GM23338 (cell line): ENCODE results near the gene LUC7L2. TPM values are rescaled to one million over a fixed set of nuclear protein-coding genes. Genes with fewer than 3 reads are reported as not detected.
"Not testable (repeated sequence)": the region's sequence is repeated elsewhere in the genome, so short reads cannot be mapped to it uniquely, and the experiment has no call there.

Experiments
- ATAC-seq: fragments of 200-7000 bp; cut with Tn5 transposase; 3 replicates; pipeline ENCODE4 v1.9.1; 2020
- DNase-seq: peaks from one replicate; pipeline ENCODE4 v3.0.0-alpha.2; 2015; ENCODE audit warnings: low spot score
- H2AFZ ChIP-seq: fragments of 200-600 bp; sonication (generic); 2 replicates; pipeline ENCODE4 v1.8.0; 2016; ENCODE audit warnings: antibody characterized with exemption, mild to moderate bottlenecking, moderate library complexity
- H3F3A ChIP-seq: fragments of 200-600 bp; sonication (generic); replicated peaks from 2 replicates; pipeline ENCODE4 v1.8.0; 2017; ENCODE audit warnings: antibody characterized with exemption, mixed run types, low read depth
- H3K27ac ChIP-seq: fragments of 200-600 bp; sonication (generic); 2 replicates; pipeline ENCODE4 v1.6.1; 2016; ENCODE audit warnings: low read depth
- H3K27me3 ChIP-seq: fragments of 200-600 bp; sonication (generic); 2 replicates; pipeline ENCODE4 v1.8.0; 2016; ENCODE audit warnings: mild to moderate bottlenecking, mixed run types, moderate library complexity; ENCODE audit not compliant: insufficient read depth
- H3K36me3 ChIP-seq: fragments of 200-600 bp; sonication (generic); 2 replicates; pipeline ENCODE4 v1.8.0; 2016; ENCODE audit warnings: mild to moderate bottlenecking; ENCODE audit not compliant: insufficient read depth
- H3K4me1 ChIP-seq: fragments of 200-600 bp; sonication (generic); 2 replicates; pipeline ENCODE4 v1.8.0; 2016; ENCODE audit warnings: mild to moderate bottlenecking, moderate library complexity; ENCODE audit not compliant: insufficient read depth
- H3K4me2 ChIP-seq: fragments of 200-600 bp; sonication (generic); 2 replicates; pipeline ENCODE4 v1.7.1; 2017; ENCODE audit warnings: mixed run types
- H3K4me3 ChIP-seq: fragments of 200-600 bp; sonication (generic); 2 replicates; pipeline ENCODE4 v1.6.1; 2016; ENCODE audit warnings: mixed run types
- H3K79me2 ChIP-seq: fragments of 200-600 bp; sonication (generic); replicated peaks from 2 replicates; pipeline ENCODE4 v1.8.0; 2017; ENCODE audit warnings: mild to moderate bottlenecking; ENCODE audit not compliant: insufficient read depth
- H3K9me2 ChIP-seq: fragments of 200-600 bp; sonication (generic); 2 replicates; pipeline ENCODE4 v1.8.0; 2017; ENCODE audit not compliant: insufficient read depth
- H4K20me1 ChIP-seq: fragments of 200-600 bp; sonication (generic); replicated peaks from 2 replicates; pipeline ENCODE4 v1.8.0; 2017; ENCODE audit warnings: mild to moderate bottlenecking; ENCODE audit not compliant: insufficient read depth
- H3K27ac Mint-ChIP-seq: 2 replicates; pipeline ENCODE4 v1.8.0; 2020; ENCODE audit warnings: inconsistent platforms, mild to moderate bottlenecking, moderate library complexity, mixed read lengths
- H3K27me3 Mint-ChIP-seq: 3 replicates; pipeline ENCODE4 v1.8.0; 2022; ENCODE audit warnings: low read depth, mild to moderate bottlenecking, moderate library complexity, mixed read lengths, inconsistent platforms; ENCODE audit not compliant: insufficient read depth, poor library complexity
- H3K36me3 Mint-ChIP-seq: 3 replicates; pipeline ENCODE4 v1.8.0; 2021; ENCODE audit warnings: low read depth, mild to moderate bottlenecking, inconsistent platforms, moderate library complexity, mixed read lengths
- H3K4me1 Mint-ChIP-seq: 3 replicates; pipeline ENCODE4 v1.8.0; 2020; ENCODE audit warnings: mild to moderate bottlenecking, inconsistent platforms, mixed read lengths
- H3K4me3 Mint-ChIP-seq: 3 replicates; pipeline ENCODE4 v1.8.0; 2021; ENCODE audit warnings: moderate library complexity, mild to moderate bottlenecking, inconsistent platforms, mixed read lengths
- H3K9me3 Mint-ChIP-seq: 3 replicates; pipeline ENCODE4 v1.8.0; 2020; ENCODE audit warnings: moderate library complexity, mild to moderate bottlenecking, inconsistent platforms, mixed read lengths
- CREB1 ChIP-seq: fragments of 250-450 bp; sonication (Bioruptor Pico); IDR thresholded peaks from 2 replicates; pipeline ENCODE4 v1.5.0; 2020; ENCODE audit warnings: low read depth, mild to moderate bottlenecking, moderate library complexity
- CTCF ChIP-seq, 2 experiments: fragments of 200-600 bp in 1 of 2; sonication (generic) in 1 of 2; conservative IDR thresholded peaks; 2 replicates each; pipeline versions ENCODE4 v1.5.1 to v1.6.1; 2016 to 2017; ENCODE audit warnings: antibody characterized with exemption in 2 of 2, low read depth in 2 of 2, mild to moderate bottlenecking in 2 of 2, moderate library complexity in 1 of 2
- ZNF114 ChIP-seq: fragments of 250-450 bp; sonication (Bioruptor Pico); IDR thresholded peaks from 2 replicates; pipeline ENCODE4 v1.5.0; 2020; ENCODE audit warnings: mild to moderate bottlenecking, moderate library complexity
- ZNF331 ChIP-seq: fragments of 250-450 bp; sonication (Bioruptor Pico); IDR thresholded peaks from 2 replicates; pipeline ENCODE4 v1.5.0; 2020; ENCODE audit warnings: low read depth, mild to moderate bottlenecking, moderate library complexity
- polyA plus RNA-seq: library from polyadenylated mRNA; unstranded; fragments of >200 nt; fragmentation: Nextera tagmentation; extraction: Ambion mirVana; gene quantifications from 2 replicates; pipeline ENCODE4 v1.2.1, GENCODE V29; 2016
- total RNA-seq: library from RNA; depleted of rRNA; stranded (reverse); fragments of >200 nt; shearing (Covaris generic); gene quantifications from 2 replicates; pipeline ENCODE4 v1.2.3, GENCODE V29; 2014

Gene LUC7L2
- total and polyA plus RNA-seq, 2 experiments from 2014 or later: 40.3 to 57.3 TPM

GRCh38 chr7:139354729-139355128 is 5.0 kb upstream of the LUC7L2 start:
- H2AFZ ChIP-seq: no peak overlapping the region
- Mint-ChIP-seq H3K4me3 (no peak overlapping the region), H3K9me3 (no peaks in the 10 kb centered on the region), H3K36me3 (peaks cover 6% of the 10 kb centered on the region), H3K27me3 (peaks cover 7% of the 10 kb centered on the region), H3K4me1 (peaks cover 17% of the 10 kb centered on the region), H3K27ac (no peak overlapping the region)
- ATAC-seq: no peak
- no peak overlapping the region for H3K4me2 ChIP-seq
- H3K27ac ChIP-seq: no peak overlapping the region
- TF ChIP-seq ZNF114 (CRISPR knock-in tag): no peak
- 0 out of 4 replicates have a peak, but pooled peaks of 1 of the 2 experiments have one; percentile 9 for TF ChIP-seq CTCF (conservative IDR thresholded peaks at IDR 0.05; ENCODE audit: low read depth in 2 of 2)
- no peak for TF ChIP-seq CREB1
- no peaks in the 10 kb centered on the region for H3K27me3 ChIP-seq
- no peaks in the 10 kb centered on the region for H3K9me2 ChIP-seq
- no peaks in the 10 kb centered on the region for H3K36me3 ChIP-seq
- no peak overlapping the region for H3K4me3 ChIP-seq
- no peaks in the 10 kb centered on the region for H3K79me2 ChIP-seq
- H3F3A ChIP-seq: 0 out of 2 replicates have a peak, but pooled peaks cover 6% of the 10 kb centered on the region
- H3K4me1 ChIP-seq: peaks cover 7% of the 10 kb centered on the region
- no peak for DNase-seq
- no peaks in the 10 kb centered on the region for H4K20me1 ChIP-seq

GRCh38 chr7:139355320-139355719 is 4.4 kb upstream of the LUC7L2 start:
- no peak overlapping the region for H3K27ac ChIP-seq
- Mint-ChIP-seq H3K27me3 (peaks cover 8% of the 10 kb centered on the region), H3K9me3 (no peaks in the 10 kb centered on the region), H3K4me1 (peaks cover 17% of the 10 kb centered on the region), H3K36me3 (peaks cover 5% of the 10 kb centered on the region), H3K27ac (no peak overlapping the region), H3K4me3 (no peak overlapping the region)
- H4K20me1 ChIP-seq: no peaks in the 10 kb centered on the region
- no peak for TF ChIP-seq ZNF331 (CRISPR knock-in tag)
- no peaks in the 10 kb centered on the region for H3K79me2 ChIP-seq
- H3F3A ChIP-seq: 0 out of 2 replicates have a peak, but pooled peaks cover 6% of the 10 kb centered on the region
- peaks cover 7% of the 10 kb centered on the region for H3K4me1 ChIP-seq
- DNase-seq (no peak), ATAC-seq (no peak)
- no peak overlapping the region for H3K4me3 ChIP-seq
- H2AFZ ChIP-seq: no peak overlapping the region
- H3K27me3 ChIP-seq: no peaks in the 10 kb centered on the region
- H3K36me3 ChIP-seq: no peaks in the 10 kb centered on the region
- H3K4me2 ChIP-seq: no peak overlapping the region
- H3K9me2 ChIP-seq: no peaks in the 10 kb centered on the region

- H2AFZ ChIP-seq, H3K36me3 Mint-ChIP-seq, H3F3A ChIP-seq, H3K9me2 ChIP-seq, H3K36me3 ChIP-seq, H3K27ac ChIP-seq, H3K9me3 Mint-ChIP-seq, H3K27me3 ChIP-seq, DNase-seq, ATAC-seq, H4K20me1 ChIP-seq, H3K27ac Mint-ChIP-seq: not testable (repeated sequence)
- H3K4me3 ChIP-seq: peak overlapping the region; percentile 71
- H3K79me2 ChIP-seq: peaks cover 24% of the 10 kb centered on the region
- H3K4me3 Mint-ChIP-seq: peak overlapping the region; percentile 90
- H3K27me3 Mint-ChIP-seq: peaks cover 14% of the 10 kb centered on the region
- H3K4me2 ChIP-seq: peak overlapping the region; percentile 82
- H3K4me1 ChIP-seq: peaks cover 25% of the 10 kb centered on the region
- peaks cover 30% of the 10 kb centered on the region for H3K4me1 Mint-ChIP-seq
Measured at GRCh38 chr7:139357729-139358506, 1.8 kb upstream of the LUC7L2 start.
